ENCODE results near the gene NECAB3. TPM values are rescaled to one million over a fixed set of nuclear protein-coding genes. Genes with fewer than 3 reads are reported as not detected.
A peak's percentile ranks its signal among the peaks of the same experiment; 100 is the strongest.

The NECAB3 gene
- total RNA-seq, 1 donor, result 22.0 TPM

- peak; percentile 69 for DNase-seq (ENCODE audit: low read depth)
- peak; percentile 82 for TF ChIP-seq CTCF (IDR thresholded peaks at IDR 0.05; ENCODE audit: insufficient read depth, low read depth, low read length)
- peak overlapping the region; percentile 49 for H3K4me3 ChIP-seq (ENCODE audit: low read depth, low read length)
Measured at GRCh38 chr20:33667676-33668465, 6.4 kb downstream of the NECAB3 start.

- H3K4me3 ChIP-seq (ENCODE audit: low read depth, low read length), result peak overlapping the region; percentile 50
- DNase-seq (ENCODE audit: low read depth), result no peak
- TF ChIP-seq CTCF (IDR thresholded peaks at IDR 0.05; ENCODE audit: insufficient read depth, low read depth, low read length), result no peak
Measured at GRCh38 chr20:33667245-33667675, 7.0 kb downstream of the NECAB3 start.

GRCh38 chr20:33666293-33667244, 7.7 kb downstream of the NECAB3 start, which contains the start of gene ACTL10:
Gene ACTL10, plus strand, starts transcription at chr20:33666943. Its CDS starts 555 bp downstream, at chr20:33667498.
- peak; percentile 33 for TF ChIP-seq CTCF (IDR thresholded peaks at IDR 0.05; ENCODE audit: insufficient read depth, low read depth, low read length)
- H3K4me3 ChIP-seq (ENCODE audit: low read depth, low read length), result peak within 1 kb of the TSS; percentile 50
- peak; percentile 97 for DNase-seq (ENCODE audit: low read depth)

GRCh38 chr20:33664762-33665144, 9.5 kb downstream of the NECAB3 start:
- TF ChIP-seq CTCF (IDR thresholded peaks at IDR 0.05; ENCODE audit: insufficient read depth, low read depth, low read length), result no peak
- no peak for DNase-seq (ENCODE audit: low read depth)
- H3K4me3 ChIP-seq (ENCODE audit: low read depth, low read length), result no peak overlapping the region

GRCh38 chr20:33664085-33664761, 10.0 kb downstream of the NECAB3 start:
- DNase-seq (ENCODE audit: low read depth), result no peak
- TF ChIP-seq CTCF (IDR thresholded peaks at IDR 0.05; ENCODE audit: insufficient read depth, low read depth, low read length), result no peak
- H3K4me3 ChIP-seq (ENCODE audit: low read depth, low read length), result peak overlapping the region; percentile 83

Data from fibroblast of villous mesenchyme (primary cell).